GM13976 (cell line): ENCODE data around the gene GPC5.

ENCODE experiments used
- DNase-seq: peaks from one replicate; pipeline ENCODE4 v3.0.0; 2012; ENCODE audit warnings: low spot score
- in situ Hi-C: fragments of 300-500 bp; cut with MboI; formaldehyde crosslinking; loops from one replicate; pipeline ENCODE4 v1.12.0; 2022; ENCODE audit warnings: low sequenced_read_pairs, mixed read lengths, inconsistent platforms; ENCODE audit not compliant: unreplicated experiment
- TF ChIP-seq, protein P1 (sequence below): IDR thresholded peaks from 2 replicates; pipeline ENCODE4 v1.5.1; 2012; ENCODE audit warnings: borderline replicate concordance, mild to moderate bottlenecking; ENCODE audit not compliant: insufficient read depth; ENCODE audit errors: extremely low read depth, missing control alignments, control extremely low read depth

Gene GPC5

DNA sequence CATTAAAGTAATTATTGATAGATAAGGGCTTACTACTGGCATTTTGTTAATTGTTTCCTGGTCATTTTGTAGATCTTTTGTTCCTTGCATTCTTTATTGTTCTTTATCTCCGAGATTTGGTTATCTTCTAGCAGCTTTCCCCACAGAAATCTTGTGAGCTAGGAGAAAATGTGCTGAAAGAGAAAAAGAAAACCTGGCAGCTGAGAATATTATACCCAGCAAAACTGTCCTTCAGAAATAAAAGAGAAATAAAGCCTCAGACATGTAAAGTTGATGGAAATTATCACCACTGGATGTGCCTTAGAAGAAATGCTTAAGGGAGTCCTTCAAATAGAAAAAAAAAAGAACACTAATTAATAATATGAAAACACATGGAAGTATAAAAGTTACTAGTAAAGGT lies 1363.3 kb downstream of the GPC5 start:
- in situ Hi-C loops, result no loop called here
- TF ChIP-seq, protein P1, sequence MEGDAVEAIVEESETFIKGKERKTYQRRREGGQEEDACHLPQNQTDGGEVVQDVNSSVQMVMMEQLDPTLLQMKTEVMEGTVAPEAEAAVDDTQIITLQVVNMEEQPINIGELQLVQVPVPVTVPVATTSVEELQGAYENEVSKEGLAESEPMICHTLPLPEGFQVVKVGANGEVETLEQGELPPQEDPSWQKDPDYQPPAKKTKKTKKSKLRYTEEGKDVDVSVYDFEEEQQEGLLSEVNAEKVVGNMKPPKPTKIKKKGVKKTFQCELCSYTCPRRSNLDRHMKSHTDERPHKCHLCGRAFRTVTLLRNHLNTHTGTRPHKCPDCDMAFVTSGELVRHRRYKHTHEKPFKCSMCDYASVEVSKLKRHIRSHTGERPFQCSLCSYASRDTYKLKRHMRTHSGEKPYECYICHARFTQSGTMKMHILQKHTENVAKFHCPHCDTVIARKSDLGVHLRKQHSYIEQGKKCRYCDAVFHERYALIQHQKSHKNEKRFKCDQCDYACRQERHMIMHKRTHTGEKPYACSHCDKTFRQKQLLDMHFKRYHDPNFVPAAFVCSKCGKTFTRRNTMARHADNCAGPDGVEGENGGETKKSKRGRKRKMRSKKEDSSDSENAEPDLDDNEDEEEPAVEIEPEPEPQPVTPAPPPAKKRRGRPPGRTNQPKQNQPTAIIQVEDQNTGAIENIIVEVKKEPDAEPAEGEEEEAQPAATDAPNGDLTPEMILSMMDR, result no peak
- no peak for DNase-seq

DNA sequence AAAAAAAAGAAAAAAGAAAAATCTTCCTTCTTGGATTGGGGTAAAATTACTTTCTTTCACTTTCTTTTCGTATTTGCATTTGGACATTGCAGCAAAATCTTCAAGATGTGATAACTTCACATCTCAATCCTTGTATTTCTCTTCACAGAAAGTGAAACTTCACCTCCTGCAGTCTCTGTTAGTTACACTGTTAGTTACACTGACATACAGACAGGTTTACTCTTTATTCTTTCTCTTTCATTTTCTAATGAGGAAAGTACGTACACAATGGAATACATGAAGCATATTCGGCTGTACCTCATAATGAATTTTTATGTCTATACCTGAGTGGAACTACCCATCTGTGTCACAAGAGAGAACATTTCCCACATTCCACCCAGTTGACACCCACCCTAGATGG lies 1369.0 kb downstream of the GPC5 start:
- in situ Hi-C loops, result no loop called here
- no peak for DNase-seq
- TF ChIP-seq, protein P1, result no peak

DNA sequence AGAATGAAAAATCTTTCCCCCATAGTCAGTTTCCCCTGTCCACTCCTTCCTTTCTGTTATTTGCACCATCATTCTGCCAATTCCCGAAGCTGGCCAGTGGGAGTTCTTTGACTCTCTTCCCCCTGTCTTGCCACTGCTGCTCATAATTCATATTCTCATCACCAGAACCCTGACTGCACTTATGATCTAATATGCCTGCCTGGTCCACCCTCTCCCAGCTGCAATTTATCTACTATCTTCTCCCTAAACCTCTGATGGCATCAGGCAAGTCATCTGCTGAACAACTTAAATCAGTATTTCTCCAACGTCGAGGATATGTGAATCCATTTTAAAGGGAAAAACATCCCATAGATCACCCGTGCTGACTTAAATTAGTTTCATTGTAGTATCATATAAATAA lies 1370.2 kb downstream of the GPC5 start:
- no peak for DNase-seq
- TF ChIP-seq, protein P1, result no peak
- in situ Hi-C loops, result no loop called here

DNA sequence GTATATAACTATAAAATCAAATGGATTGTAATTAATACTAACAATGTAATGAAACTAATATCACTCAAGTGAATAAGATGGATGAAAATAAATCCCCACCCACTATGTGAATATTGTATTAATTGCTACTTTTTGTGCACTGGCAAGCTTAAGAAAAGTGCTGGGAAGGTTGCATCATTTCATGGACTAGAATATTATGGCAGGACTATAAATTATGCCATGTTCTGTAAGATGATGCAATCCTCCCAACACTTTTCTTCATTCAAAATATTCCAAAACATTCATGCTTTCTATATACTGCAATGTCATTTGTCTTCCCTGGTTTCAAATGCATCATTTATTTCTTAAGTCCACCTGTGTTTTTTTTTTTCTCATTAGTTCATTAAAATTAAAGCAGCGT lies 1370.6 kb downstream of the GPC5 start:
- TF ChIP-seq, protein P1, result no peak
- in situ Hi-C loops, result no loop called here
- no peak for DNase-seq

DNA sequence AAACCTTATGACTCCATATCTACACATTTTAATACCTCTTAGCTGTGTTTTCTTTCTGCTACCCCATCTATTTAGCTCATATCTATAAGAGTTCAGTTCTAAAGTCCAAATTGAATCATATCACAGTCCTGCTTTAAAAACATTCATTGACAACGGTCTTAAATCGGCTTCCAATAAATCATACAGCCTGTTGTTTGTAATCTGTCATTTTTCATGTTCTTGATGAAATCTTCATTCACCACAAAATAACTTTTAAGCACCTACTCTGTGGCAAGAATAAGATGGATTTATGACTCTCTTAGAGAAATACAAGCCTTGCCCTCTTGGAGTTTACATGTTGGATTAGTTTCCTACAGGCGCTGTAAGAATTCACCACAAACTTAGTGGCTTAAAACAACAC lies 1377.2 kb downstream of the GPC5 start:
- no peak for DNase-seq
- TF ChIP-seq, protein P1, result no peak
- in situ Hi-C loops, result no loop called here

DNA sequence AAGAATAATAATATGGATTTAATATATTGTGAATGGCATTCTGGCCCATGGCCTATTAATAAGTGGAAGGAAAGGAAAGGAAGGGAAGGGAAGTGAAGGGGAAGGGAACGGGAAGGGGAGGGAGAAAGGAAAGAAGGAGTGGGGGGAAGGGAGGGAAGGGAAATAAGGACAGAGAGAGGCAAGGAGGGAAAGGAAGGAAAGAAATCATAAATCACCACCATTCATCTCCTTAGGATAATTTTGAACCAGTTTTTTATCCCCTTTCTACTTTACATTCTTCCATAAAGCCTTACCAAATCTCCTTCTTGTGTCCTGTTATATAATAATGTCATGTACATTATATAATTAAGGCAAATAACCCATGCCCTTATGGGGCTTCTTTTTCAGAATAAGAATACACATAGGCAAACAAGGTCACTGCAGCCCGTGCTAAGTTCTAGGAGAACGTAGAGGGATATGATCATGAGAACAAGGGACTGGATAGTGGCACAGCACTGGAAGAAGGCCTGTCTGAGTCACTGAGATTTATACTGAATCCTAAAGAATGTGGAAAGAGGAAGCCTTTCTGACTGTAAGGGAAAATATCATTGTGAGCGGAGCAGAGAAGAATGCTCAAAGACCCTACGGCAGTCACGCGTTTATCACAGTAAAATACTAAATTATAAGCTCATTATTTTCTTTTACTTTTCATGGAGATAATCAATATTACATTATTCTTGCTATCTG lies 1383.7 kb downstream of the GPC5 start:
- in situ Hi-C loops, result no loop called here
- DNase-seq, result no peak
- TF ChIP-seq, protein P1, result no peak
